GM12891 (cell line): ENCODE results near the gene PKDREJ.

Source experiments
- DNase-seq: peaks from one replicate; pipeline ENCODE4 v3.0.0; 2011; ENCODE audit warnings: low spot score; ENCODE audit not compliant: insufficient read length
- FAIRE-seq: peaks from 2 replicates; lab custom pipeline; 2011; peaks lifted over from hg19 to GRCh38; lab: Jason Lieb, UNC
- PAX5 ChIP-seq: IDR thresholded peaks from 2 replicates; pipeline ENCODE4 v1.6.1; 2011; ENCODE audit warnings: low read length, moderate library complexity, mild to moderate bottlenecking; ENCODE audit not compliant: insufficient read depth, severe bottlenecking
- POLR2A ChIP-seq: IDR thresholded peaks from 2 replicates; pipeline ENCODE4 v1.6.1; 2011; ENCODE audit warnings: low read depth, low read length, control low read depth
- POLR2AphosphoS5 ChIP-seq: IDR thresholded peaks from 2 replicates; pipeline ENCODE4 v1.6.1; 2011; ENCODE audit warnings: low read depth, low read length, control low read depth
- POU2F2 ChIP-seq: IDR thresholded peaks from 2 replicates; pipeline ENCODE4 v1.6.1; 2011; ENCODE audit warnings: low read depth, mild to moderate bottlenecking, control low read depth, low read length, moderate library complexity
- SPI1 ChIP-seq: IDR thresholded peaks from 2 replicates; pipeline ENCODE4 v1.6.1; 2011; ENCODE audit warnings: low read depth, low read length, control low read depth
- TAF1 ChIP-seq: IDR thresholded peaks from 2 replicates; pipeline ENCODE4 v1.6.1; 2011; ENCODE audit warnings: low read depth, low read length, control low read depth

Gene PKDREJ

GRCh38 chr22:46297151-46297812 lies 34.1 kb upstream of the PKDREJ start:
- no peak for FAIRE-seq
- DNase-seq = no peak
- TF ChIP-seq POU2F2 = no peak
- no peak for TF ChIP-seq POLR2A
- TF ChIP-seq PAX5 = no peak
- TF ChIP-seq SPI1 = no peak
- no peak for TF ChIP-seq POLR2AphosphoS5
- no peak for TF ChIP-seq TAF1

DNA sequence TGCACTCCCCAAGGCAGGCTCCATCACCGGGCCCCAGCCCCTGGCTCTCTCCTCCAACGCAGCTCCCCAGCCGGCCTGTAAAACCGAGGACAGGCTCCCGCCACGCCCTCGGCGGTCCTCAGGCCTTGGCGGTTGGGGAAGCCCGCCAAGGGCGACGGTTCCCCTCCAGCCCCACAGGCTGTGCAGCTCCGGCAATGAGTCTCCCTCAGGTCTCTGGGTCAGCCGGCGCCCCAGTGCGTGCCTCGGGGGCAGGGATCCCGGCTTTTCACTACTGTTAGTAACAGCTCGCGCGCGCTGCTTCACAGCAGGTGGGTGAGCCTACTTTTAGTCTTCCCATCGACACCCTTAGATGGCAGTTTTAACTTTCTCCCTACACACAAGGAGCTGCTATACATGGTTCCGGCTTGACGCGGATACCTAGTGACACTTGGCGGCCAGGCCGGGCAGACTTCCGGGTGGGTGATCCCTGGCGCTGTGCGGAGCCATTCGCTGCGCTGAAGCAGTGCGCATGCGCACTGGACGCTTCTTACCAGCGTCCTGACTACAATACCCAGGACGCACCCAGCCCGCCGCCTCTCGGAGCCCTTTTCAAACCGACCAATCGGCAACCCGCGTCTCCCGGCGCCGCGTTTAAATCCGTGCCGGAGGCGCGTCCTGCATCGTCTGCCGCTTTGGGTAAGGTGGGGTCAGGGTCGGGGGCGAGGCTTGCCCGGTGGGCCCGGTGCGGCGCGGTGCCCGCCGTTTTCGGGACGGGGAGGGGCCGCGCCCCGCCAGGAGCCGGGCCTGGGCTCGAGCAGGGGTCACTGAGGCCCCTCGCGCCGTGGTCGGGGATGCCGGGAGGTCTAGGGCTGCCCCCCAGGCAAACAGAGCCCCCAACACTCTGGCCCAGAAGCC lies 33.4 kb upstream of the PKDREJ start, which contains the start of gene GTSE1:
GTSE1 (plus strand) TSS at position 614 of the 894 bp plus-strand sequence. CDS start 531 bp downstream, outside the sequence.
- peak; percentile 98 for DNase-seq
- TF ChIP-seq SPI1 (no peak), TAF1 (peak; percentile 69; the same call in 1 of the 2 replicates), PAX5 (no peak), POU2F2 (peak; percentile 63; the same call in 1 of the 2 replicates), POLR2A (peak; percentile 86), POLR2AphosphoS5 (peak; percentile 92)
- FAIRE-seq = peak; percentile 99

GRCh38 chr22:46295277-46295971 lies 32.3 kb upstream of the PKDREJ start:
- peak; percentile 67 for FAIRE-seq

GRCh38 chr22:46294784-46295183 lies 31.6 kb upstream of the PKDREJ start:
- TF ChIP-seq POU2F2 = no peak
- TF ChIP-seq POLR2A = no peak
- TF ChIP-seq POLR2AphosphoS5 = no peak
- TF ChIP-seq PAX5 = no peak
- no peak for TF ChIP-seq TAF1
- TF ChIP-seq SPI1 = no peak
- DNase-seq = no peak
- FAIRE-seq = no peak

More at GRCh38 chr22:46295277-46295971, 32.3 kb upstream of the PKDREJ start:
- no peak for DNase-seq
- TF ChIP-seq PAX5 = no peak
- 0 out of 2 replicates have a peak, but pooled peaks have one; percentile 30 for TF ChIP-seq POLR2AphosphoS5

GRCh38 chr22:46293577-46294260 lies 30.6 kb upstream of the PKDREJ start:
- TF ChIP-seq SPI1 (no peak), POLR2AphosphoS5 (no peak), TAF1 (no peak), POU2F2 (no peak), PAX5 (no peak), POLR2A (no peak)
- DNase-seq (no peak), FAIRE-seq (peak; percentile 73)

GRCh38 chr22:46292732-46293131 lies 29.6 kb upstream of the PKDREJ start:
- no peak for TF ChIP-seq SPI1
- no peak for TF ChIP-seq PAX5
- FAIRE-seq = no peak
- DNase-seq = no peak

DNA sequence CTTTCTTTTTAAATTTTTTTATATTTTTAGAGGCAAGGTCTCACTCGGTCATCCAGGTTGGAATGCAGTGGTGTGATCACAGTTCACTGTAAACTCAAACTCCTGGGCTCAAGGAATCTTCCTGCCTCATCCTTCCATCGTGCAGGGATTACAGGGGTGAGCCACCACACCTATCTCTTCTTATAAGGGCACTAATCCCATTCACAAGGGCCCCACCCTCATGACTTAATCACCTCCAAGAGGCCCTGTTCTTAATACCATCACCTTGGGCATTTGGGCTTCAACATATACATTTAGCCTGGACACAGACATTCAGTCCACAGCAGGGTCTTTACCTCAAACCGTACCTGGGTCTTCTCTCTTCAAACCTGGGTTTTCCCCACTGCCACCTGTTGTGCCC lies 29.0 kb upstream of the PKDREJ start:
- DNase-seq = no peak
- TF ChIP-seq PAX5 = no peak
- TF ChIP-seq POU2F2 = no peak
- TF ChIP-seq POLR2AphosphoS5 = no peak
- no peak for TF ChIP-seq POLR2A
- TF ChIP-seq SPI1 = no peak
- no peak for TF ChIP-seq TAF1
- FAIRE-seq = no peak

DNA sequence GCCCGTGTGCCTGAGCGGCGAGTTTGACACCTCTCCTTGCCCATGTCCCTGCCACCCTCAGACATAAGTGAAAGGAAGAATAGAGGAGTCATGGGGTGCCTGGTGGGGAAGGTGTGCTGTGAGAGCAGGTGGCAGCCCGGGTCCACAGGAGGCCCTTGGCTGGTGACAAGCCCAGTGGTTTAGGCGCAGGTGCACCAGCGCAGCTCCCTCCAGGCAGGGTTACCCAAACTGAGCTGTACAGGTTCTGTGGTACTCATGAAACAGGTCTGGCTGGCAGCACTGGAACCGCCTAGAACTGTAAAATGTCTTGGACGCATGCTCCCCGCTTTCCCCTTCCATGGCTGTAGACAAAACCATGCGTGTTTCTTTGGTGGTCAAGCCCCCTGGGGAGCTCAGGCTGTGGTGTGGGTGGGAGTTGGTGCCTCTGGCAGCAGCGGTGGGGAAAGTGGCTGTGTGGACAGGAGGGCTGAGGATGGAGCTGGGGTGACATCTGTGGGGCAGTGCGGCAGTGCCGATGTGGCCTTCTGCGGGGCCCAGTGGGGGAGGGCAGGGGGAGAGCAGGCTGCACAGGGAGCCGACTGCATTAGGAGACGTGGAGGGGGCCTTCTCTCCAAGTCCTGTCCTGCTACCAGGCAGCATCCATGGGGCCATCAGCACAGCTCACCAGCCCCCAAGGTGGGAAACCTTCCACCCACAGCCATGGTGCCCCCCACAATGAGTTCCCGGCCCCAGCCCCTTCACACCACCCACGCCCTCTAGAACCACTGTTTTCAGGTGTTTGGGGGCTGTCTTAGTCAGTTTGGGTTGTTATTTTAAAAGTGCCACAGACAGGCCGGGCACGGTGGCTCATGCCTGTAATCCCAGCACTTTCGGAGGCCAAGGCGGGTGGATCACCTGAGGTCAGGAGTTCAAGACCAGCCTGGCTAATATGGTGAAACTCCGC lies 28.0 kb upstream of the PKDREJ start:
- FAIRE-seq (no peak), DNase-seq (no peak)
- TF ChIP-seq PAX5 (no peak), POLR2AphosphoS5 (no peak), POU2F2 (no peak), SPI1 (no peak), POLR2A (no peak), TAF1 (no peak)
